ENCODE results near the gene PLEKHA1.

PLEKHA1 gene

DNA sequence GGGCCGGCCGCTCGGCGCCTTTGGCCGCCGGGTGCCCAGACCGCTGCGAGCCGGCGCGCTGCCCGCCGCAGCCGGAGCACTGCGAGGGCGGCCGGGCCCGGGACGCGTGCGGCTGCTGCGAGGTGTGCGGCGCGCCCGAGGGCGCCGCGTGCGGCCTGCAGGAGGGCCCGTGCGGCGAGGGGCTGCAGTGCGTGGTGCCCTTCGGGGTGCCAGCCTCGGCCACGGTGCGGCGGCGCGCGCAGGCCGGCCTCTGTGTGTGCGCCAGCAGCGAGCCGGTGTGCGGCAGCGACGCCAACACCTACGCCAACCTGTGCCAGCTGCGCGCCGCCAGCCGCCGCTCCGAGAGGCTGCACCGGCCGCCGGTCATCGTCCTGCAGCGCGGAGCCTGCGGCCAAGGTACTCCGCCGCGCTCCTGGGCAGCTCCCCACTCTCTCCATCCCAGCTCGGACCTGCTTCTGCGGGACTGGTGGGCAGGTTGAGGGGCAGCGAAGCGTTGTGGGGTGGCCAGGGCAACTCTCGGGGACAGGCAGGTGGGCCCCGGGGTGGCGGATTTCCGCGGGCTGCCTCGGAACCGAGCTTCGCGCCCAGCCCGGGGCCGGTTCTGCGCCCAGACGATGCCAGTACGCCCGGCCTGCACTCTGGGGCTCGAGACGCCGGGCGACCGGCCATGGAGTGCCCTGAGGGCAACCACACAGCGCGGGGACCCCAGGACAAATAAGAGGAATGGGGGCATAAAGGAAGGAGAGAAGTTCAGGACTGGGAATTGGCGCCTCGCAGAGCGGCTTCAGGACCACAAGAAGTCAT, 87.4 kb downstream of the PLEKHA1 start:
- DNase-seq (ENCODE audit: low read depth) = no peak

DNA sequence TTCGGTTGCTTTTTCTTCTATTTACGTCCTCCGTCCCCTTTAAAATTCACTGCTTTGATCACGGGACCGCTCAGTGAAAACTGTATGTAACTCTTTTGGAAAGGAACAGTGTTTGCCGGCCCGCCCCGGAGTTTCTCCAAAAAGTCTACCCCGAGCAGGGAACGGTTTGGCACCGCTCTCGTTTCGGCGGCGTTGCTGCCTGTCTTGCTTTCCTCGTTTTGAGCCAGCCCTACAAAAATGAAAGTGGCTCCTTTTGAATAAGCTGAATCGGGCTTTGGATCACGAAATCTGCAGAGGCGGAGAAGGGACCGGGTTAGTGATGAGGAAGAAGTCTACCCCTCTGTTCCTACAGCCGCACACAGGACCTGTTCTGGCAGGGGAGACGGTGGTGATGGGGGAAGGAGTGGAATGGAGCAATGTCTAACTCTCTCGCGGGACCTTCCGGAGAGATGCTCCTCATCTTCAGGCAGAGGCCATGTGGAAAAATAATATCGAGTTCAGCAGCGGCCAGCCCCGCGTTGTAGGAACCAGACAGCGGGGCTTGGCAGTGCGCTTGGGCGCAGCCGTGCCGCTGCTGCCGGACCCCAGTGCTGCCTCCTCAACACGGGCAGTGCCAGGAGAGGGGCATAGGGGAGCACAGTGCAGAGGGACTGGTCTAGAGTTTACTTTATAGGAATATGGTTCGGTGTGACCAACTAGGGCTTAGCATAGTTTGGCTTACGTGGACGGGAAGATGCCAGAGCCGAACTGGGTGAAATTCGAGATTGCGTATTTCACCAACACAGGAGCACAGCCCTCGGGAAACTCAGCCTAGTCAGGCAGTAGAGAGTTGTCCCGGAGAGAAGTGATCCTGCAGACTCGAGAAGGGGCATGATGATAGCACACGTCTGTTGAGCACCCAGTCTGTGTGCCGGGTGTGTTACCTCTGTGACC, 88.3 kb downstream of the PLEKHA1 start:
- peak; percentile 42 for DNase-seq (ENCODE audit: low read depth)

DNA sequence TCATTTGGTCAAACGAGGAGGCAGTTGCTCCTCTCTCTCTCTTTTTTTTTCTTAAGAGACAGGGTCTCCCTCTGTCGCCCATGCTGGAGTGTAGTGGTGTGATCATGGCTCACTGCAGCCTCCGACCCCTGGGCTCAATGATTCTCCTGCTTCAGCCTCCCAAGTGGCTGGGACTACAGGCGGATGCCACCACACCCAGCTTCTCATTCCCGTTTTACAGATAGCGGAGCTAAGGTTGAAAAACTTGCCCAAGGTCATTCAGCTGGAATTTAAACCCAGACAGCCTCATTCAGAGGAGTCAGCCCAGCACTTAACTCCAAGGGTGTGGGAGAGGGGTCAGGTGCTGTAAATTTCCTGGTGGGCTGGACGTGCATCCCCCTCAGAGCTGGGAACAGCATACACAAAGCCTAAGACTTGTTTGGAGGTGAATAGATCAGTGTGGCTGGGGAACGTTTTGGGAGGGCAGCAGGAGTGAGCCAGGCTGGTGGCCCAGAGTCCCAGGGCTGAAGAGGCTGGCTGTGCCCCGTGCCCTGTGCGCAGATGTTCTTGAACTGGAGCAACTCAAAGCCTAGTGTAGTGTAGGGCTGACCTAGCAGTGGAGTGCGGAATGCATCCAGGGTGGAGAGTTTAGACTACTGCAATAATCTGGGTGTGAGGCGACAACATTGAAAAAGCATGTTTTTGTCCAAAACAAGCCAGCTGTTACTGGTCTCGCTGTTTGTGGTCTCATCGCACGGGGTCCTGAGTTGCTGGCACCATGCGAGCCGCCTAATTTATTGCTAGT, 89.2 kb downstream of the PLEKHA1 start:
- no peak for DNase-seq (ENCODE audit: low read depth)

DNA sequence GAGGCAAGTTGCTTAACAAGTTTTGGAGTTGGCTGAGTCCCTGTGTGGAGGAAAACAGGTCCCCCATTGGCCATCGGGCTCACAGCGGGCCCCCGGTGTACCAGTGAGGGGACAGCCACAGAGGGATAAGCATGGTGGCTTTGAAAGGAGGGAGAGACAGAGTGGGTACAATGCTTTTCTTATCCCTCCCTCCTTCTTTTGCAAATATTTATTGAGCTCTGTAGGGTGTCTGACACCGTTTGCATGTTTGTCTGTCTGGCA, 89.7 kb downstream of the PLEKHA1 start:
- no peak for DNase-seq (ENCODE audit: low read depth)

DNA sequence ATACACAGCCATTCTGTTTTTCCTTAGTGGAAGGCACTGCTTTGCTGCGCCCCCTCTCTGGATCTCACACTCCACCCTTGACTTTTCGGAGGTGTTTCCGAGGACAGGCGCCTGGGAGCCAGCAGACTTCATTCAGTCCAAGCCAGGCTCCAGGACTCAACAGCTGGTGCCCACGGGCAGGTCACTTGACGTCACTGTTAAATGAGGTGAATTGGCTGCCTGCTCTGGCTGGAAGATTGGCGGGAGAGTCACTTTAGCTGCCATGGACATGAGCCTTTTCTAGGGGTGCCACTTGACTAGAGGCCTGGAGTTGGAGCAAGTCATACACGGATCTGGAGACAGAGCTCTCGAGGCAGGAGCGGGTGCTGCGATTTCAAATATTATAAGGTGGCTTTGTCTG, 90.1 kb downstream of the PLEKHA1 start:
- DNase-seq (ENCODE audit: low read depth) = no peak

DNA sequence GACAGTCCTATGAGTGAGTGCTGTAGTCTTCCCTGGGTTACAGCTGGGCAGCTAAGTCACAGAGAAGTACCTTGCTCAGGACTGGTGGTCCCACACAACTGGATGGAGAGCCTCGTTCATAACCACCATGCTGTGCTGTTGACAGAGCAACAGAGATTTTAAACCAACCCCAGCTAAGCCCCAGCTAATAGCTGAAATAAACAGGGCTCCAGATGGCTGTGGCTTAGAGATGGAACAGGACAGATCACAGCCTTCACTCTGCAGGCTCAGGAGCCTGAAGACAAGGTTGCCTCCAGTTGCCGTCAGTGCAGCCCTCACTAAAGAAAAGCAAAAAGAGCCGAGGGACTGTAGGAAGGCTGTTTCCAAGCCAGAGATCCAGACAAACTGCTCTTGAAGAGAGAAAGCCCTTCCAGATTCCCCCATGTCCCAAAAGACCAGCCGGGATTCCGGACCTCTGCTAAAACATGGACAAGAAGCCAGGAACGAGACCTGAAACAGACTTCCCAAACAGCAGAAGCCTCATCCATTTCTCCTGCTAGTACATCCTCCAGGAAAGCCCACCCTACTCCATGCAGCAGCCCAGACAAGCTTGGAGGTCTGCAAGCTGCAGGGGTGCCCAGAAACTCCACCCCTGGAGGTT, 91.0 kb downstream of the PLEKHA1 start:
- no peak for DNase-seq (ENCODE audit: low read depth)

DNA sequence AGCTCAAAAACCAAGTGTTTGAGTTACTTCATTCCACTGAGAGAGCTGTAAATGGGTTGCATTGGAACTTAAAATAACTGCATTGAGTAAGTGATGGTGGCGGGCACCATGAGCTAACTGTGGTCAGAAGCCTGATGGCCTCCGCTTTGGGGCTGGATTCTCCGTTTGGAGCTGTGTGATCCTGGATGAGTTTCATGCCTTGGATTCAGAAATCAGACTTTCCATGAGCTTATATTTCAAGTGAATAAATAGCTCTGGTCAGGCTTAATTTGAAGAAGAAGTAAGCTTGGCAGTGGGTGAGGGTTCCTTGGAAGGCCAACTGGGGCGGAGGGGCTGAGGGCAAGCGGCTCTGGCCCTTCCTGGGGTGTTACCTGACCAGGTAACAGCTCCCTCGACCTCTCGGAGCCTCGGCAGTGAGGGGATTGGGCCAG, 92.5 kb downstream of the PLEKHA1 start:
- no peak for DNase-seq (ENCODE audit: low read depth)

DNA sequence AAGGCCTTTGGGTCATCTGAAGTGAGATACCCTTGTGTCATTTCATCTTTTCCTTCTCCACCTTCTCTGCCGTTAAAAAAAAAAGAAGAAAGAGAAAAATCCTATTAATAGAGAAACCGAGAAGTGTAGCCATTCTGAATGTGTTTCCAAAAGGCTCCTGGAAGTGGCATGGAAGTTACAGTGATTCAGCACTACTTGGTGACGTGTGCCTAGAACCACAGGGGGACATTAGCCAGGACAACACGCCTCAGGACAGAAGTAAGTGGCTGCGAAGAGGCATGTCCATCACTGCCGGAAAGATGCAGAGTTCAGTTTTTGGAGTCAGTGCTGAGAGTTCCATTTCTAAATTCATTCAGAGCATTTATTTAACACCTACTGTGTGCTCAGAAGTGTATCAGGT, 93.2 kb downstream of the PLEKHA1 start:
- DNase-seq (ENCODE audit: low read depth) = no peak

DNA sequence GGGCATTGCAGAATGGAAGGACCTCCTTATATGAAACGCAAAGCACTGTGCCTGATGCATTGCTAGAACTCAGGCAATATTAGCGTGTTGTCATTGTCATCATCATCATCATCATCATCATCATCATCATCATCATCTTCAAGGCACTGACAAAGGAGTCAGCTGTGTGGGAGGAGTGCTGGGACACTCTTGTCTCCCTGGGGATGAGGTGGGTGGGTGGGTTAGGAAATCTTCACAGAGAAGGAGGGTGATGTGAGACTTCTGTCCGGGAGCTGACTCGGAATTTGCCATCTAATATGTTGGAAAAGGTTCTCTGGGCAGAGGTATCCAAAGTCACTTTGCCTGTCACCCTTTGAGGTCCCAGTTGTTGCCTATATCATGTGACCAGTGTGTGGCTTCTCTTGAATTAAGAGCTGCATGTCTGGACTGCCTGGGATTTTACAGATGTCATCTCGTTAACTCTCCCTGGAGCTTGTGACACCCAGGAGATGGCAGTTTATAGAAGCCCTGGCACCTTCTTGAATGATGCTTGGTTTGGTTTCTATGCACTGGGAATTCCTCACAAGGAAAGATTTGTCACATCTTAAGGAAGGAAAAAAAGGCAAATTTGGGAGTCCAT, 93.9 kb downstream of the PLEKHA1 start:
- no peak for DNase-seq (ENCODE audit: low read depth)

DNA sequence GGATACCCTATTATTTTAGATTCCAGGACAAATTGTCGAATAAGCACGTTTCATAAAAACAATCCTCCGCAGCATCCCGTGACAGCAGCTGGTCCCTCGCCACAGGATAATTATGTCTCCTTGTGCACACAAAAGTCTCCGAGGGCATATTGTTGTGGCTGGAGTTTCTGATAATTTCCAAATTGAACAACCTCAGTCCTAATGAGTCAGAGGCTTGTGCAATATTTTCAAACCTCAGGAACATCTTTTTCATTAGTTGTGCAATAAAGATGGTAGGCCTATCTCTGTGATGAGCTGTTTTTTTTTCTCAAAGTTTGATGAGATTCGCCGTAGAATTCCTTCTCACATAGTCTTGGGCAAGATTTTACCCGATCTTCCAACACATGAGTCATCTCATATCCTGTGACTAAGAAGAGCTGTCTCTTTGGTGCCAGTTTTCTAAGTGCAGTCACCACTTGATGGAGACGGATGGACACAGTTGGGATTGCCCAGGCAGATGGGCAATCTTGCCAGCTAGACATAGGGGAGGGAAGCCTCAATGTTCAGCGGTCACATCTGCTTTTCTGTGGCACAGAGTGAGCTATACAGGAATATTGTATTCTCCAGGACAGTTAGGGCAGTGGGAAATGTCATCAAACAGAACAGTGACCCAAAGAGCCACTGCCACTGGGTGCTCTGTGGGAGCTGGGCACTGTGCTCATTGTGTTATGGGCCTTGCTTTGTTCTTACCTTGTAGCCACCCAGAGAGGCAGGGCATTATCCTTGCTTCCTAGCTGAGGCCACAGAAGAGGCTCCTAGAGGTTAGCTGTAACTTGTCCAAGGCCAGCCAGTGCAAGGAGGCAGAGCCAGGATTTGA, 94.6 kb downstream of the PLEKHA1 start:
- DNase-seq (ENCODE audit: low read depth) = peak; percentile 100

DNA sequence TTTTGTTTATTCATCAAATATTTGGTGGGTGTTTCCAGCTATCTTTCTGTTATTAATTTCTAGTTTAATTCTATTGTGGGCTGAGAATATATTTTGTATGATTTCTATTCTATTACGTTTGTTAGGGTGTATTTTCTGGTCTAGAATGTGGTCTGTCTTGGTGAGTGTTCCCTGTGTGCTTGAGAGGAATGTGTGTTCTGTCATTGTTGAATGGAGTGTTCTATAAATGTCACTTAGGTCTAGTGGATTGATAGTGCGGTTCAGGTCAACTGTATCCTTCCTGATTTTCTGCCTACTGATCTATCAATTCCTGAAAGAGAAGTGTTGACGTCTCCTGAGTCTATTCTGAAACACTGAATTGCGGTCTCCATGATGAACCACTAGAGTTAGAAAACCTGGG, 95.3 kb downstream of the PLEKHA1 start:
- DNase-seq (ENCODE audit: low read depth) = no peak

DNA sequence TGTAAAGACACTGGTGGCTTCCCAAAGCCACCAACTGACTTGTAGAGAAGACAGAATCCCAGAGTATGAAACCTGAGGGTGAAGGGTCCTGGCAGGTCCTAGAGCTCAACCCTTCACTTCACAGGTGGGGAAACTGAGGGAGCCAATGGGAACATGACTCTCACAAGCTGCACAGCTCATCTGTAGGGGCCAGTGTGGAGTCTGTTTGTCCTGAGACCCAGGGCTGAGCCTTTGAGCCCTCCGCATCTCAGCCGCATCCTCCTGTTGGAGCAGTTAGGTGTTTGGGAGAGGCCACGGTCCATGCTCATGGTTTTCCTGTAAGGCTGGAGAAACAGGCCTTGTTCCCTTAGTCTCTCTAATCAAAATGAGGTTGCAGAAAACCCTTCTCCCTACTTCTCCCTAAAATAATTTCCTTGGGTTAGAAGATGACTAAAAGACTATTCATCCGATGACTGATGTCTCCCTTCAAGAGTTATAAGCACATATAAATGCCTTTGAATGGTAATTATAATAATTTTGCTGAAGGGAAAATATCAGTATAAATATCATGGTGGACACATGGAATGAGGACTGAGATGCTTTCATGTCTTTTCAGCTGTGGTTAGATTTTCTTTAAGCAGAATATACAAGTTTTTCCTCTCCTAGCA, 97.1 kb downstream of the PLEKHA1 start:
- peak; percentile 51 for DNase-seq (ENCODE audit: low read depth)

DNA sequence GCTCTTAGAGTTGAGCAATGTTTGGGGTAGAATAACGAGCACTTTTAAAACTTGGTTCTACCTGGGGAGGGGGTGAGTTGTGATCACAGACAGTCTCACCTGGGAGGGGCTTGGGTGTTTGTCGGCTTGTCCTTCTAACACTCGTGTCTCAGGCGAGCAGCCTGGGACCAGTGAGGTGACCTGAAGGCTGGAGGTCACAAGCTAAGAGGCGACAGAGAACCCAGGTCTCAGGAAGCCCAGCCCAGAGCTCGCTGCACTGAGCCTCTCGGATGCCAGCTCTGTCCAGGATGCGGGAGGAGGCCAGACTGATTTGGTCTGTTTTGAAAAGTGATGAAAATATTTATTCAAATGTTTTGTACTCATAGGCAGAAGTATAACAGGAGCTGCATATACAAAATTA, 98.6 kb downstream of the PLEKHA1 start:
- no peak for DNase-seq (ENCODE audit: low read depth)

DNA sequence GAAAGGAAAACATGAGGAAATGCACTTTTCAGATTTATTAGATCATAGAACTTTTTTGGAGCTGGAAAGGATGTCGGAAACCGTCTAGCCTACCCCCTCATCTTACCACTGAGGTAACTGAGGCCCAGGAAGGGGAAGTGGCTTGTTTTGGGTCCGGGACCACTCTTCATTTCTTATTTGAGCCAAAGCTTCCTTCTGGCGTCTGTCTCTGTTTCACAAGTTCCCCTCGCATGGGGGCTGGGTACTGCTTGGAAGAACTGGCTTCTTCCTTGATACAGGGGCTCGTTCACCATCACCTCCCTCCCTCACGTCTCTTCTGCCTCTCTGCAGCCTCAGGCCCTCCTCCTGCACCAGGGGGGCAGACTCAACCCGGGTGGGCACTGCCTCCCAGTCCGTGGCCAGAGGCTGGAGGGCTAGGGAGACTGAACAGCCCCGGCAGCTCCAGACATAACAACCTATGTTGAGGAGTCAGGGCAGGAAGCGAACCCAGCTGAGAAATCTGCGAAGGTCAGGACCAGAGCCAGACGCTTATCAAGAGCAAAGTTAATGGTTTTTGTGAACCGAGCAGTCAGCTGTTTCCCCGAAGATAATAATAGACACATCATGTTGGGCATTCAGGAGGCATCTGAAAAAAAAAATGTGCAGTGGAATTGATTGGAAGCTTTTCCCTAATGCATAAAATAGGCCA, 99.8 kb downstream of the PLEKHA1 start:
- peak; percentile 87 for DNase-seq (ENCODE audit: low read depth)

DNA sequence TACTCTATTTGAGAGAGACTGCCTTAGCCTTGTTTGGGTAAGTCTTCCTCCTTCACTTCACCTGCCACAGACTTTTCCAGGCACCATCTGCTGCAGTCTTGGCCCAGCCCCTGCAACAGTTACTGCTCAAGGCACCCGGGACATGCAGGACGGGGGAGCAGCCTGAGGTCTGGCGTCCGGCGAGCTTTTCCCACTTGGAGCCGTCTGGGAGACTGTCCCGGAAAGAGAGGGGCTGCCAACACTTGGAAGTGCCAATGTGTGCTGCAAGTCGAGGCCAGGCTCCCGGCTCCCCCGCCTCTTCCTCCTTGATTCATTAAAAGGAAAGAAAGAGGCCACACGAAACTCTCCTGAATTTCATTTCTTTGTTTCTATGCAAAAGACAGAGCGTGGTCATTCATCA, 100.6 kb downstream of the PLEKHA1 start:
- DNase-seq (ENCODE audit: low read depth) = no peak

DNA sequence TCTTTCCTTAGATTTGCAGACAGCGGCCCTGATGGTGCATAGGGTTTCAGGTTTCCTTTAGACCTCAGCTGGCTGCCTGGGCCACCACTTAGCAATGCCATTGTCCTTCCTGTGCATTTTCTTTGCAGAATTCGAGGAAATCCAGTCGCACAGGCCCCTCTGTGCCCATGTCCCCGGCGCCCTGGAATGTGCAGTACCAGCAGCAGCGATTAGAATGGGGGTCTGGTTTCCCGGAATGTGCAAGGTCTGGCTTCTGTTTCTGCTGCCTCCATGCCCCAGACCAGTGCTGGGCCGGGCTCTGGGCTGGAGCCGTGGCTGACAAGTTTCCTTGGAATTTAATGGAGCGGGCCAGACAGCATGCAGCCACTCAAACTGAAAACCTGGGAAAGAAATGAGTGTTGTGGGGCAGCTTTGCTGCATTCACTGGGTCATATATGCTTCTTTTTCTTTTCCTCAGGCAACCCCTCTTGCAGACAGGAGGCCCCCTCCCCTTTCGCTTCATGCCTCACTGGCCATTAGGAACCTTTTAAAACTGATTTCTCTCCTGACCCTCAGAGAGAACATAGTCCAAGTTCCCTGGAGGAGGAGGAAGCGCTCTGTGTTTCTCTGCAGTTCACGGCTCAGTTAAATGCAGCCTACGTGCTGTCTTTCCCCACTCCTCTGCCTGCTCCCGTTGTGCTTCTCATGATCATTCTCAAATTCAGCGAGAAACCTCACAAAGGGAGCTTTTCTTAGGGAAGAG, 101.3 kb downstream of the PLEKHA1 start:
- no peak for DNase-seq (ENCODE audit: low read depth)

DNA sequence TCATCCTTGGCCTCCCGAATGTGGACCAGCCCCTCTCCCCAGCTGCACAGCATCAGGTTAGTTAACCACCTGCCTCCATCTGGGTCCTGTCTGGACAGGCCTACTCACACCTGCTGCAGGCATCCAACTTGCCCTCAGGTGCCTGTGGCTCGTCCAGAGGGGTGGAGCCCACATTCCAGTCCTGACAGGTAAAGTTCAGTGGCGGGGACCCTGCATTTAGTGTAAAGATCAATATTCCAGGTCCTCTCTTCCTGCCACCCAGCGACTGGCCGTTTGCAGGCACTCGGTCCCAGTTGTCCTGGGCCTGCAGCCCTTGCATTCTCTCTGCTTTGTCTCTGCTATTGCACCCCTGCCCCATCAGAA, 101.8 kb downstream of the PLEKHA1 start:
- no peak for DNase-seq (ENCODE audit: low read depth)

DNA sequence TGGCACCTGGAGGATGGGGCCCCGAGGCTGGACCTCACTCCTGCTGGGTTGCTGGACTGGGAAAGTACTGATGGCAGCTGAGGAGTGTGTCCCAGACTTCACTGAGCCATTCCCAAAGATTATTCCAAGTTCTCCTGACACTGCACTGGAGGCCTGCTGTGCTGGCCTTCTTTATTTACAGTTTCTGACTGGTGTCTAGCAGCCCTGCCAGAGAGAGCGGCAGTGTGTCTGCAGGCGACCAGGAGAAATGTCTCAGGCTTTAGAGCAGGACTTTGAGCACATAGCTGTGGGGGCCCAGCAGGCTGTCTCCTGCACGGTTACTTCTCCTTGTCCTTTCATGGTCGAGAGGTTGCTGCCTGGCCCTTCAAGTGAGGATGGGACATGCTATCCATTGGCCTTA, 102.9 kb downstream of the PLEKHA1 start:
- no peak for DNase-seq (ENCODE audit: low read depth)

DNA sequence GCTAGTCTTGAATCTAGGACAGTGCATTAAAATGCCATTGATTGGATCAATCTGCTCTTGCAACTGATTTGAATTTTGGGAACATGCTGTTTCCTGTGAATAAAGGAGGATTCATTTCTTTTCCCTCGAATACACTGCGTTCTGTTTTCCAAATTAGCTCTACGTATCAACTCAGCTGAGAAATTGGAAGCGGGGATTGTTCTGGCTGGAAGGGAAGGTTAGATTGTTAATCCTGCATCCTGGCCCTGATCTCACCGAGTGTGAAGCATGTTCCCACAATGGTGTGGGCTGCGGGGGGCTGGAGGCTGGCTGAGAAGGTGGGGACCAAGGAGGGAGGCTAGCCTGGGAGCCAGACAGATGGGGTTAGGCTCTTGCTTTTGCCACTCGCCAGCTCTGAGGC, 104.5 kb downstream of the PLEKHA1 start:
- no peak for DNase-seq (ENCODE audit: low read depth)
